GM12878 (cell line): ENCODE measurements around the gene BCKDHB. TPM values are rescaled to one million over a fixed set of nuclear protein-coding genes. Genes with fewer than 3 reads are reported as not detected.

Source experiments
- ATAC-seq: fragments of 200-7000 bp; cut with Tn5 transposase; 3 replicates; pipeline ENCODE4 v1.9.1; 2020; ENCODE audit warnings: mild to moderate bottlenecking, moderate library complexity
- BruUV-seq: library from RNA; stranded (reverse); fragments of 400-500 nt; replicated peaks from 2 replicates; lab custom pipeline; 2021; lab: Mats Ljungman, UMichigan
- CTCF ChIA-PET: fragments of 300-600 bp; sonication (Branson Sonifier 250); formaldehyde crosslinking; extraction: SDS; loops from one replicate; lab custom pipeline; 2021; ENCODE audit warnings: inconsistent platforms; lab: Yijun Ruan, JAX
- POLR2A ChIA-PET: fragments of 350-600 bp; formaldehyde crosslinking; extraction: SDS; loops from one replicate; lab custom pipeline; 2021; ENCODE audit warnings: inconsistent platforms; lab: Charles Lee
- RAD21 ChIA-PET: fragments of 300-600 bp; sonication (Branson Sonifier 250); formaldehyde crosslinking; loops from one replicate; lab custom pipeline; 2023; ENCODE audit warnings: antibody characterized with exemption; ENCODE audit not compliant: unreplicated experiment; lab: Charles Lee
- SMC1A ChIA-PET: fragments of 300-600 bp; sonication (Branson Sonifier 250); formaldehyde crosslinking; loops from one replicate; lab custom pipeline; 2023; ENCODE audit not compliant: unreplicated experiment, uncharacterized antibody; lab: Charles Lee
- DNase-seq: peaks from one replicate; pipeline ENCODE4 v3.0.0-alpha.2; 2011; ENCODE audit warnings: low read depth, low spot score
- FAIRE-seq: peaks from 3 replicates; lab custom pipeline; 2011; peaks lifted over from hg19 to GRCh38; lab: Jason Lieb, UNC
- H2AFZ ChIP-seq: 2 replicates; pipeline ENCODE4 v1.6.0; 2011; ENCODE audit warnings: low read depth, low read length, control low read depth; ENCODE audit not compliant: control insufficient read depth
- H3K27ac ChIP-seq: 2 replicates; pipeline ENCODE4 v1.5.1; 2011; ENCODE audit warnings: control low read depth; ENCODE audit not compliant: control insufficient read depth, insufficient read depth
- H3K27me3 ChIP-seq, 2 experiments: replicated peaks in 1 of 2; 2 replicates each; pipeline versions ENCODE4 v1.6.0 to v1.6.1; 2011; ENCODE audit warnings: low read length in 1 of 2; ENCODE audit not compliant: control insufficient read depth in 2 of 2, insufficient read depth in 2 of 2
- H3K36me3 ChIP-seq, 2 experiments: 2 replicates each; pipeline ENCODE4 v1.5.1; 2011; ENCODE audit warnings: low read length in 1 of 2; ENCODE audit not compliant: control insufficient read depth in 2 of 2, insufficient read depth in 2 of 2
- H3K4me1 ChIP-seq: 2 replicates; pipeline ENCODE4 v1.6.1; 2011; ENCODE audit warnings: mild to moderate bottlenecking, low read length, moderate library complexity, mixed read lengths; ENCODE audit not compliant: control insufficient read depth, insufficient read depth
- H3K4me2 ChIP-seq: 2 replicates; pipeline ENCODE4 v1.6.0; 2011; ENCODE audit warnings: control low read depth; ENCODE audit not compliant: control insufficient read depth, insufficient read depth
- H3K4me3 ChIP-seq: fragments of 200-600 bp; sonication (generic); 2 replicates; pipeline ENCODE4 v1.5.1; 2016
- H3K79me2 ChIP-seq: 2 replicates; pipeline ENCODE4 v1.6.0; 2011; ENCODE audit warnings: low read length; ENCODE audit not compliant: control insufficient read depth, insufficient read depth
- H3K9ac ChIP-seq: 2 replicates; pipeline ENCODE4 v1.8.0; 2011; ENCODE audit warnings: low read length, control low read depth, mixed read lengths; ENCODE audit not compliant: control insufficient read depth, insufficient read depth
- H3K9me3 ChIP-seq: replicated peaks from 3 replicates; pipeline ENCODE4 v1.5.1; 2011; ENCODE audit warnings: mild to moderate bottlenecking, low read length; ENCODE audit not compliant: control insufficient read depth, insufficient read depth
- H4K20me1 ChIP-seq: 2 replicates; pipeline ENCODE4 v1.6.0; 2011; ENCODE audit not compliant: control insufficient read depth, insufficient read depth
- CEBPZ ChIP-seq: fragments of 150-350 bp; IDR thresholded peaks from 2 replicates; pipeline ENCODE4 v1.6.1; 2016; ENCODE audit warnings: low read depth, low read length
- CHD4 ChIP-seq: fragments of 200-600 bp; sonication (generic); IDR thresholded peaks from 2 replicates; pipeline ENCODE4 v1.6.1; 2016; ENCODE audit warnings: mild to moderate bottlenecking
- CREB1 ChIP-seq: IDR thresholded peaks from 2 replicates; pipeline ENCODE4 v1.6.1; 2012; ENCODE audit warnings: low read depth, mild to moderate bottlenecking, inconsistent platforms
- CREM ChIP-seq: IDR thresholded peaks from 2 replicates; pipeline ENCODE4 v1.6.1; 2014; ENCODE audit warnings: antibody characterized with exemption, low read depth
- CUX1 ChIP-seq: IDR thresholded peaks from 2 replicates; pipeline ENCODE4 v1.6.1; 2012; ENCODE audit warnings: improper control_type of control experiment, low read depth, low read length; ENCODE audit not compliant: insufficient replicate concordance
- FOXK2 ChIP-seq: fragments of 450-650 bp; IDR thresholded peaks from 2 replicates; pipeline ENCODE4 v1.6.1; 2017; ENCODE audit warnings: mild to moderate bottlenecking, moderate library complexity
- NR2C1 ChIP-seq: fragments of 450-650 bp; IDR thresholded peaks from 2 replicates; pipeline ENCODE4 v1.6.1; 2017; ENCODE audit warnings: antibody characterized with exemption, mild to moderate bottlenecking, moderate library complexity
- NRF1 ChIP-seq: conservative IDR thresholded peaks from 2 replicates; pipeline ENCODE4 v1.6.1; 2011; ENCODE audit warnings: mild to moderate bottlenecking, low read depth, low read length, improper control_type of control experiment
- PAX5 ChIP-seq: IDR thresholded peaks from 2 replicates; pipeline ENCODE4 v1.6.1; 2011; ENCODE audit warnings: low read depth, low read length, borderline replicate concordance
- WGBS: methylation state at CpG from one replicate; pipeline ENCODE4 v1.1.6; 2016; ENCODE audit warnings: low lambda C conversion rate; ENCODE audit not compliant: insufficient replicate concordance, insufficient coverage; ENCODE audit errors: missing lambda C conversion rate; 5-methylcytosine and 5-hydroxymethylcytosine counted together
- in situ Hi-C: fragments of 300-500 bp; cut with MboI; formaldehyde crosslinking; loops from 9 replicates; pipeline ENCODE4 v1.14.3; 2018; ENCODE audit warnings: mixed read lengths
- intact Hi-C: fragments of 100-400 bp; cut with micrococcal nuclease; formaldehyde crosslinking; loops from one replicate; pipeline ENCODE4 v1.14.2; 2022; ENCODE audit not compliant: unreplicated experiment
- polyA plus RNA-seq, 11 experiments: library from polyadenylated mRNA; depleted of rRNA in 4 of 11; unstranded in 6 of 11; stranded (reverse) in 5 of 11; fragments of >200 nt; fragmentation: Nextera tagmentation in 4 of 11; fragmentation: Illumina TruSeq in 1 of 11; extraction: Ambion mirVana in 4 of 11; extraction: Trizol in 1 of 11; gene quantifications; 1 replicate in 1 of 11; 2 replicates in 10 of 11; pipeline versions ENCODE4 v1.2.1 to v1.2.3, GENCODE V29; 2011 to 2016; ENCODE audit warnings: inconsistent platforms in 2 of 11, missing spikeins in 2 of 11, low read depth in 1 of 11
- total RNA-seq, 4 experiments: library from RNA; depleted of rRNA in 3 of 4; stranded (reverse); fragments of >200 nt in 3 of 4; fragmentation: Illumina TruSeq in 1 of 4; extraction: Trizol in 1 of 4; gene quantifications; 2 replicates each; pipeline versions ENCODE4 v1.2.1 to v1.2.3, GENCODE V29; 2013 to 2021

BCKDHB gene
- total and polyA plus RNA-seq, 10 of the 15 experiments (the other 5 are each of a cell fraction or from before 2014, with no cell fraction given) = 12.9 to 57.1 (median 25.3) TPM

- Histone ChIP-seq H3K4me1 (no peaks in the 10 kb centered on the region), H3K9ac (no peak overlapping the region), H2AFZ (no peak overlapping the region), H3K4me3 (no peak overlapping the region), H3K4me2 (no peak overlapping the region), H3K79me2 (no peaks in the 10 kb centered on the region), H3K36me3 (no peaks in the 10 kb centered on the region), H3K9me3 (no peaks in the 10 kb centered on the region), H4K20me1 (no peaks in the 10 kb centered on the region), H3K27me3 (no peaks in the 10 kb centered on the region), H3K27ac (no peak overlapping the region)
- DNase-seq (no peak), ATAC-seq (no peak), FAIRE-seq (no peak)
- whole genome bisulfite sequencing = 31% methylated on average over 3 of the region's 3 CpGs
- SMC1A ChIA-PET = interaction anchor here (0.8 to 1.6 kb wide), 4 partner anchors 11 to 101 kb away, joined by 3 read pairs; no protein-coding TSS in a partner anchor
- no peak for TF ChIP-seq NR2C1
- TF ChIP-seq CREM = no peak
- TF ChIP-seq CHD4 = no peak
- TF ChIP-seq PAX5 = no peak
- no peak for TF ChIP-seq NRF1
- no peak for TF ChIP-seq CEBPZ
- no peak for TF ChIP-seq CUX1
- no peak for TF ChIP-seq FOXK2
- TF ChIP-seq CREB1 = no peak
- RAD21 ChIA-PET = interaction anchor here (1.2 kb wide), 1 partner anchor 225 kb away, joined by 3 read pairs; no protein-coding TSS in a partner anchor
- POLR2A ChIA-PET = no interaction called here
- intact Hi-C loops = no loop called here
- in situ Hi-C loops = no loop called here
- no TSS peak for BruUV-seq
- CTCF ChIA-PET = interaction anchor here (0.8 to 4.2 kb wide), 5 partner anchors 10 to 117 kb away, joined by 3 to 19 read pairs (median 5); no protein-coding TSS in a partner anchor
Observed at GRCh38 chr6:80330961-80331360, 224.5 kb downstream of the BCKDHB start.
